K562 treated with DMSO at 1 percent for 24 hours (cell line): ENCODE data around the gene CTH. TPM values are rescaled to one million over a fixed set of nuclear protein-coding genes. Genes with fewer than 3 reads are reported as not detected.

Experiments used
- total RNA-seq: library from RNA; unstranded; fragments of 300-600 nt; gene quantifications from 2 replicates; pipeline ENCODE4 v1.2.3, GENCODE V29; 2022; ENCODE audit warnings: low read depth; ENCODE audit not compliant: insufficient read depth

The CTH gene
- 59.4 and 59.7 TPM in 2 replicates for total RNA-seq

GRCh38 chr1:70410604-70411359 lies at the start of gene CTH:
TSS of gene CTH (plus strand) at chr1:70411268. CDS start at chr1:70411416, 148 bp downstream.

Other genes starting within 250 kb of the CTH start
- 9.5 and 12.7 TPM in 2 replicates for gene LRRC40, start 205.7 kb upstream of the CTH start, total RNA-seq
- 99.4 and 105 TPM in 2 replicates for gene SRSF11, start 189.9 kb upstream of the CTH start, total RNA-seq
- 9.0 and 9.6 TPM in 2 replicates for gene ANKRD13C, start 56.5 kb upstream of the CTH start, total RNA-seq